ENCODE results near the gene NRK.

DNA sequence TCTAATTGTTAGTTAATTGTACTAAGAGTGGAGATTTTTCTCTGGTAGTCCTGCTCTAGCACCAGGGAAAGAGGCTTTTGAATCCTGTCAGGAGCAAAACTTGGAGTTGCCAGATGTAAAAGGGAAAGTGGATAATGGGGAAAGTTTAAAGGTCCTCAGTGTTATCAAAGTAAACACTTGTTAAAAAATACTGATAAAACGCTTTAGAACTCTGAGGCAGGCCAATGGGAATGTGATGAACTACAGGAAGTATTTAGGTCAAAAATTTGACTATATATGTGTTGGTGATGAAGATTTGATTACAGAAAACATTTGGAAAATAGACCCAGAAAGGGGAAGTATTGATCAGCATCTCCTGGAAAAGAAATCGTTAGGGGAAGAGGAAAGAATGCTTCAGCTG lies 183.3 kb downstream of the NRK start:
- TF ChIP-seq, protein P1, sequence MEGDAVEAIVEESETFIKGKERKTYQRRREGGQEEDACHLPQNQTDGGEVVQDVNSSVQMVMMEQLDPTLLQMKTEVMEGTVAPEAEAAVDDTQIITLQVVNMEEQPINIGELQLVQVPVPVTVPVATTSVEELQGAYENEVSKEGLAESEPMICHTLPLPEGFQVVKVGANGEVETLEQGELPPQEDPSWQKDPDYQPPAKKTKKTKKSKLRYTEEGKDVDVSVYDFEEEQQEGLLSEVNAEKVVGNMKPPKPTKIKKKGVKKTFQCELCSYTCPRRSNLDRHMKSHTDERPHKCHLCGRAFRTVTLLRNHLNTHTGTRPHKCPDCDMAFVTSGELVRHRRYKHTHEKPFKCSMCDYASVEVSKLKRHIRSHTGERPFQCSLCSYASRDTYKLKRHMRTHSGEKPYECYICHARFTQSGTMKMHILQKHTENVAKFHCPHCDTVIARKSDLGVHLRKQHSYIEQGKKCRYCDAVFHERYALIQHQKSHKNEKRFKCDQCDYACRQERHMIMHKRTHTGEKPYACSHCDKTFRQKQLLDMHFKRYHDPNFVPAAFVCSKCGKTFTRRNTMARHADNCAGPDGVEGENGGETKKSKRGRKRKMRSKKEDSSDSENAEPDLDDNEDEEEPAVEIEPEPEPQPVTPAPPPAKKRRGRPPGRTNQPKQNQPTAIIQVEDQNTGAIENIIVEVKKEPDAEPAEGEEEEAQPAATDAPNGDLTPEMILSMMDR (IDR thresholded peaks at IDR 0.05), result no peak
- TF ChIP-seq POLR2A (IDR thresholded peaks at IDR 0.05) (no peak), EP300 (IDR thresholded peaks at IDR 0.05) (no peak)

Measured in ovary (tissue), 3 donors.